ENCODE measurements around the gene SBNO2. TPM values are rescaled to one million over a fixed set of nuclear protein-coding genes. Genes with fewer than 3 reads are reported as not detected.
A peak's percentile ranks its signal among the peaks of the same experiment; 100 is the strongest.

Gene SBNO2
- total RNA-seq, 1 donor from 2014 or later = 54.0 TPM

GRCh38 chr19:1170938-1171754, 2.9 kb downstream of the SBNO2 start:
- no peaks in the 10 kb centered on the region for H3K27me3 ChIP-seq
- H3K27ac ChIP-seq = peak overlapping the region; percentile 95
- intact Hi-C loops (cut with DNase I) = loop anchor here (5.0 kb wide), 1 partner anchor 39 kb away; no protein-coding TSS in a partner anchor
- H3K9me3 ChIP-seq = no peaks in the 10 kb centered on the region
- peaks cover 74% of the 10 kb centered on the region for H3K4me1 ChIP-seq
- H3K36me3 ChIP-seq = peaks cover 0 to 6% of the 10 kb centered on the region in 2 donors
- DNase-seq (ENCODE audit: extremely low spot score in 2 of 2) = no peak
- peak overlapping the region; percentile 57 to 77 for H3K4me3 ChIP-seq
- TF ChIP-seq CTCF (IDR thresholded peaks at IDR 0.05) = no peak
- no peak for TF ChIP-seq POLR2AphosphoS5 (IDR thresholded peaks at IDR 0.05; ENCODE audit: insufficient read depth in 1 of 2, low read depth in 1 of 2)
- no peak for TF ChIP-seq POLR2A (IDR thresholded peaks at IDR 0.05)

GRCh38 chr19:1169921-1170885, 3.9 kb downstream of the SBNO2 start:
- Histone ChIP-seq H3K27ac (peak overlapping the region; percentile 93), H3K4me3 (peak overlapping the region; percentile 34 to 40), H3K27me3 (no peaks in the 10 kb centered on the region), H3K4me1 (peaks cover 77% of the 10 kb centered on the region), H3K36me3 (peaks cover 0 to 6% of the 10 kb centered on the region in 2 donors), H3K9me3 (no peaks in the 10 kb centered on the region)
- no peak for DNase-seq (ENCODE audit: extremely low spot score in 2 of 2)
- TF ChIP-seq POLR2A (IDR thresholded peaks at IDR 0.05) (peak in 1 of 2 donors; percentile 30), CTCF (IDR thresholded peaks at IDR 0.05) (no peak), POLR2AphosphoS5 (IDR thresholded peaks at IDR 0.05; ENCODE audit: insufficient read depth in 1 of 2, low read depth in 1 of 2) (peak in 1 of 2 donors; percentile 87)
- intact Hi-C loops (cut with DNase I) = loop anchor here (5.0 kb wide), 1 partner anchor 38 kb away; no protein-coding TSS in a partner anchor

- intact Hi-C loops (cut with DNase I) = no loop called here
- no peak for DNase-seq (ENCODE audit: extremely low spot score in 2 of 2)
- no peaks in the 10 kb centered on the region for H3K9me3 ChIP-seq
- H3K27ac ChIP-seq = peak overlapping the region; percentile 93
- peak overlapping the region; percentile 34 to 40 for H3K4me3 ChIP-seq
- H3K27me3 ChIP-seq = no peaks in the 10 kb centered on the region
- peaks cover 82% of the 10 kb centered on the region for H3K4me1 ChIP-seq
- H3K36me3 ChIP-seq = peaks cover 0 to 6% of the 10 kb centered on the region in 2 donors
- TF ChIP-seq CTCF (IDR thresholded peaks at IDR 0.05) (no peak), POLR2AphosphoS5 (IDR thresholded peaks at IDR 0.05; ENCODE audit: insufficient read depth in 1 of 2, low read depth in 1 of 2) (no peak), POLR2A (IDR thresholded peaks at IDR 0.05) (no peak)
These were observed 4.7 kb downstream of the SBNO2 start for GRCh38 chr19:1169411-1169791.

GRCh38 chr19:1168572-1169410, 5.3 kb downstream of the SBNO2 start:
- no peaks in the 10 kb centered on the region for H3K9me3 ChIP-seq
- intact Hi-C loops (cut with DNase I) = no loop called here
- no peaks in the 10 kb centered on the region for H3K27me3 ChIP-seq
- H3K4me3 ChIP-seq = peak overlapping the region; percentile 34 to 40
- DNase-seq (ENCODE audit: extremely low spot score in 2 of 2) = no peak
- H3K4me1 ChIP-seq = peaks cover 82% of the 10 kb centered on the region
- TF ChIP-seq POLR2A (IDR thresholded peaks at IDR 0.05) (no peak), CTCF (IDR thresholded peaks at IDR 0.05) (no peak), POLR2AphosphoS5 (IDR thresholded peaks at IDR 0.05; ENCODE audit: insufficient read depth in 1 of 2, low read depth in 1 of 2) (peak; percentile 56 to 83)
- peak overlapping the region; percentile 93 for H3K27ac ChIP-seq
- peaks cover 0 to 6% of the 10 kb centered on the region in 2 donors for H3K36me3 ChIP-seq

All from vagina (tissue), 2 donors.